Lung (tissue), 12 donors: ENCODE measurements around the gene NHLH1. TPM values are rescaled to one million over a fixed set of nuclear protein-coding genes. Genes with fewer than 3 reads are reported as not detected.
A peak's percentile ranks its signal among the peaks of the same experiment; 100 is the strongest.

Experiments
- ATAC-seq: fragments of 200-7000 bp; cut with Tn5 transposase; one replicate; pipeline ENCODE4 v1.9.1; 2020; ENCODE audit warnings: moderate number of reproducible peaks; ENCODE audit not compliant: insufficient read depth, low FRiP score
- DNase-seq, 3 donors: peaks; one replicate each; pipeline ENCODE4 v3.0.0-alpha.2; 2013 to 2017
- H3K27ac ChIP-seq, 2 donors: one replicate each; pipeline ENCODE4 v1.5.1; 2013; ENCODE audit warnings: mild to moderate bottlenecking in 2 of 2, moderate library complexity in 2 of 2, control low read depth in 1 of 2, inconsistent platforms in 1 of 2, low read depth in 1 of 2, low read length in 1 of 2
- H3K27me3 ChIP-seq, 3 donors: one replicate each; pipeline ENCODE4 v1.5.1; 2013; ENCODE audit warnings: low read length in 2 of 3; ENCODE audit not compliant: control insufficient read depth in 3 of 3, insufficient read depth in 3 of 3
- H3K36me3 ChIP-seq, 4 donors: one replicate each; pipeline ENCODE4 v1.5.1; 2013; ENCODE audit warnings: low read length in 4 of 4, mild to moderate bottlenecking in 1 of 4, moderate library complexity in 1 of 4; ENCODE audit not compliant: control insufficient read depth in 4 of 4, insufficient read depth in 4 of 4
- H3K4me1 ChIP-seq, 5 donors: one replicate each; pipeline ENCODE4 v1.5.1; 2013; ENCODE audit warnings: low read length in 5 of 5, mild to moderate bottlenecking in 2 of 5, moderate library complexity in 1 of 5; ENCODE audit not compliant: control insufficient read depth in 5 of 5, insufficient read depth in 5 of 5
- H3K4me3 ChIP-seq: one replicate; pipeline ENCODE4 v1.5.1; 2013; ENCODE audit warnings: mild to moderate bottlenecking, control low read depth, moderate library complexity
- H3K9ac ChIP-seq, 2 donors: one replicate each; pipeline ENCODE4 v1.5.1; 2013; ENCODE audit warnings: low read length in 2 of 2, control low read depth in 1 of 2; ENCODE audit not compliant: insufficient read depth in 1 of 2
- H3K9me3 ChIP-seq, 4 donors: one replicate each; pipeline ENCODE4 v1.5.1; 2013; ENCODE audit warnings: low read length in 3 of 4, mild to moderate bottlenecking in 1 of 4, moderate library complexity in 1 of 4; ENCODE audit not compliant: control insufficient read depth in 4 of 4, insufficient read depth in 3 of 4
- CTCF ChIP-seq: IDR thresholded peaks from 2 replicates; pipeline ENCODE4 v1.5.1; 2012; ENCODE audit warnings: mild to moderate bottlenecking; ENCODE audit errors: control extremely low read depth, extremely low read depth
- WGBS, 2 donors: extraction: QIAGEN DNeasy Blood & Tissue Kit; methylation state at CpG; one replicate each; pipeline ENCODE4 v1.1.7; 2013; 5-methylcytosine and 5-hydroxymethylcytosine counted together
- polyA plus RNA-seq, 2 donors: library from polyadenylated mRNA; stranded (reverse); fragments of 200-250 nt; gene quantifications; one replicate each; pipeline ENCODE4 v1.2.1, GENCODE V29; 2013
- total RNA-seq, 2 donors: library from RNA; depleted of rRNA in 1 of 2; stranded (reverse); fragments of >200 nt in 1 of 2; gene quantifications; one replicate each; pipeline ENCODE4 v1.2.1, GENCODE V29; 2014 to 2021
- donor health status: control.
- donor health status: control.
- donor health status: Bipolar disorder and iron deficiency.
- donor health status: healthy.
- donor health status: DM: yes; HTN: yes; CAD: no.

NHLH1 gene
- total and polyA plus RNA-seq, 4 donors, result 0.09 to 0.21 (median 0.15) TPM

GRCh38 chr1:160408864-160409263 is 42.0 kb downstream of the NHLH1 start:
- no peak overlapping the region for H3K4me3 ChIP-seq
- no peak for DNase-seq
- H3K27ac ChIP-seq, result no peak overlapping the region
- TF ChIP-seq CTCF, result no peak
- no peaks in the 10 kb centered on the region for H3K9me3 ChIP-seq
- H3K4me1 ChIP-seq, result peaks cover 0 to 23% (median 4%) of the 10 kb centered on the region in 5 donors
- ATAC-seq, result no peak
- H3K27me3 ChIP-seq, result no peaks in the 10 kb centered on the region
- H3K36me3 ChIP-seq, result no peaks in the 10 kb centered on the region
- H3K9ac ChIP-seq, result no peak overlapping the region
- WGBS, 2 donors, result 88 to 96% methylated on average over 4 of the region's 4 CpGs

GRCh38 chr1:160409486-160409885 is 42.6 kb downstream of the NHLH1 start:
- no peaks in the 10 kb centered on the region for H3K9me3 ChIP-seq
- H3K4me3 ChIP-seq, result no peak overlapping the region
- peaks cover 0 to 23% (median 1%) of the 10 kb centered on the region in 5 donors for H3K4me1 ChIP-seq
- no peak overlapping the region for H3K27ac ChIP-seq
- H3K27me3 ChIP-seq, result no peaks in the 10 kb centered on the region
- no peak for ATAC-seq
- no peak overlapping the region for H3K9ac ChIP-seq
- no peak for TF ChIP-seq CTCF
- H3K36me3 ChIP-seq, result no peaks in the 10 kb centered on the region
- WGBS, 2 donors, result 80 to 88% methylated on average over 5 of the region's 5 CpGs
- DNase-seq, result no peak

GRCh38 chr1:160410406-160411005 is 43.6 kb downstream of the NHLH1 start:
- peak; percentile 61 to 72 (median 70) for DNase-seq
- no peak for ATAC-seq
- H3K27ac ChIP-seq, result peak overlapping the region in 1 of 2 donors; percentile 15

More at GRCh38 chr1:160410406-160411005, 43.6 kb downstream of the NHLH1 start:
- Histone ChIP-seq H3K27me3 (no peaks in the 10 kb centered on the region), H3K9ac (no peak overlapping the region), H3K9me3 (no peaks in the 10 kb centered on the region), H3K4me3 (no peak overlapping the region), H3K36me3 (no peaks in the 10 kb centered on the region), H3K4me1 (peaks cover 0 to 23% (median 1%) of the 10 kb centered on the region in 5 donors)
- TF ChIP-seq CTCF, result no peak
- 52 to 82% methylated on average over 19 of the region's 19 CpGs for WGBS, 2 donors
